Natural killer cell (primary cell): Measurements from ENCODE around the gene SIGLEC9. TPM values are rescaled to one million over a fixed set of nuclear protein-coding genes. Genes with fewer than 3 reads are reported as not detected.

ENCODE experiments used
- ATAC-seq, 3 donors: fragments of 150-1000 bp in 2 of 3; fragments of 200-7000 bp in 1 of 3; cut with Tn5 transposase; 1 replicate in 1 of 3; 2 replicates in 2 of 3; pipeline ENCODE4 v1.10.0; 2021; ENCODE audit warnings: mild to moderate bottlenecking in 2 of 3, moderate library complexity in 2 of 3
- DNase-seq, 2 donors: peaks; one replicate each; pipeline versions ENCODE4 v3.0.0 to v3.0.0-alpha.2; 2013 to 2021; ENCODE audit warnings: mixed read lengths in 1 of 2
- H3K27ac ChIP-seq: one replicate; pipeline ENCODE4 v1.5.1; 2013; ENCODE audit warnings: mild to moderate bottlenecking, low read length
- H3K27me3 ChIP-seq: one replicate; pipeline ENCODE4 v1.6.1; 2013; ENCODE audit warnings: low read length; ENCODE audit not compliant: control insufficient read depth, insufficient read depth
- H3K36me3 ChIP-seq: one replicate; pipeline ENCODE4 v1.6.1; 2013; ENCODE audit warnings: low read length; ENCODE audit not compliant: control insufficient read depth, insufficient read depth
- H3K4me1 ChIP-seq: one replicate; pipeline ENCODE4 v1.6.1; 2013; ENCODE audit warnings: low read length; ENCODE audit not compliant: control insufficient read depth, insufficient read depth
- H3K4me3 ChIP-seq: one replicate; pipeline ENCODE4 v1.5.1; 2013; ENCODE audit warnings: low read length
- H3K9me3 ChIP-seq: one replicate; pipeline ENCODE4 v1.6.1; 2013; ENCODE audit warnings: low read length; ENCODE audit not compliant: control insufficient read depth, insufficient read depth
- H3K27ac Mint-ChIP-seq, 2 donors: one replicate each; pipeline ENCODE4 v1.8.0; 2022; ENCODE audit warnings: mild to moderate bottlenecking in 2 of 2, mixed read lengths in 2 of 2, moderate library complexity in 1 of 2
- H3K27me3 Mint-ChIP-seq, 2 donors: one replicate each; pipeline ENCODE4 v1.8.0; 2022; ENCODE audit warnings: low read depth in 2 of 2, mixed read lengths in 2 of 2
- H3K36me3 Mint-ChIP-seq: one replicate; pipeline ENCODE4 v1.8.0; 2022; ENCODE audit warnings: mixed read lengths
- H3K4me1 Mint-ChIP-seq, 2 donors: one replicate each; pipeline ENCODE4 v1.8.0; 2022; ENCODE audit warnings: mixed read lengths in 2 of 2
- H3K4me3 Mint-ChIP-seq: one replicate; pipeline ENCODE4 v1.8.0; 2022; ENCODE audit warnings: mild to moderate bottlenecking, moderate library complexity, mixed read lengths
- H3K9me3 Mint-ChIP-seq, 2 donors: one replicate each; pipeline ENCODE4 v1.8.0; 2022; ENCODE audit warnings: mixed read lengths in 2 of 2
- CTCF ChIP-seq: fragments of 200-600 bp; IDR thresholded peaks from one replicate; pipeline ENCODE4 v1.8.0; 2022; ENCODE audit warnings: antibody characterized with exemption
- WGBS: methylation state at CpG from one replicate; pipeline ENCODE4 v1.1.7; 2013; ENCODE audit warnings: missing lambda C conversion rate; ENCODE audit not compliant: insufficient coverage; 5-methylcytosine and 5-hydroxymethylcytosine counted together
- intact Hi-C: fragments of 100-400 bp; cut with micrococcal nuclease; formaldehyde crosslinking; loops from one replicate; pipeline ENCODE4 v1.14.2; 2022
- total RNA-seq, 4 donors: library from RNA; stranded (reverse); fragments of 120-200 nt in 1 of 4; gene quantifications; one replicate each; pipeline versions ENCODE4 v1.2.3 to v1.2.4, GENCODE V29; 2013 to 2022

The SIGLEC9 gene
- total RNA-seq, 3 donors from 2014 or later (not counting 1 experiment from before 2014, with no cell fraction given): 13.0 to 15.3 (median 13.8) TPM

GRCh38 chr19:51121257-51121656, 3.4 kb upstream of the SIGLEC9 start:
- H3K36me3 Mint-ChIP-seq: no peaks in the 10 kb centered on the region
- Histone ChIP-seq H3K27me3 (no peaks in the 10 kb centered on the region), H3K4me1 (peaks cover 82% of the 10 kb centered on the region), H3K9me3 (no peaks in the 10 kb centered on the region), H3K27ac (no peak overlapping the region), H3K4me3 (no peak overlapping the region), H3K36me3 (no peaks in the 10 kb centered on the region)
- 90% methylated on average over 8 of the region's 8 CpGs for WGBS
- TF ChIP-seq CTCF: no peak
- H3K4me1 Mint-ChIP-seq: peaks cover 72 to 84% of the 10 kb centered on the region in 2 donors
- H3K27me3 Mint-ChIP-seq: no peaks in the 10 kb centered on the region
- no peak for ATAC-seq
- peak overlapping the region; percentile 60 to 96 for H3K27ac Mint-ChIP-seq
- H3K4me3 Mint-ChIP-seq: peak overlapping the region; percentile 38
- H3K9me3 Mint-ChIP-seq: no peaks in the 10 kb centered on the region
- no peak for DNase-seq
- intact Hi-C loops: loop anchor here (5.0 kb wide), 1 partner anchor 46 kb away; no protein-coding TSS in a partner anchor

DNA sequence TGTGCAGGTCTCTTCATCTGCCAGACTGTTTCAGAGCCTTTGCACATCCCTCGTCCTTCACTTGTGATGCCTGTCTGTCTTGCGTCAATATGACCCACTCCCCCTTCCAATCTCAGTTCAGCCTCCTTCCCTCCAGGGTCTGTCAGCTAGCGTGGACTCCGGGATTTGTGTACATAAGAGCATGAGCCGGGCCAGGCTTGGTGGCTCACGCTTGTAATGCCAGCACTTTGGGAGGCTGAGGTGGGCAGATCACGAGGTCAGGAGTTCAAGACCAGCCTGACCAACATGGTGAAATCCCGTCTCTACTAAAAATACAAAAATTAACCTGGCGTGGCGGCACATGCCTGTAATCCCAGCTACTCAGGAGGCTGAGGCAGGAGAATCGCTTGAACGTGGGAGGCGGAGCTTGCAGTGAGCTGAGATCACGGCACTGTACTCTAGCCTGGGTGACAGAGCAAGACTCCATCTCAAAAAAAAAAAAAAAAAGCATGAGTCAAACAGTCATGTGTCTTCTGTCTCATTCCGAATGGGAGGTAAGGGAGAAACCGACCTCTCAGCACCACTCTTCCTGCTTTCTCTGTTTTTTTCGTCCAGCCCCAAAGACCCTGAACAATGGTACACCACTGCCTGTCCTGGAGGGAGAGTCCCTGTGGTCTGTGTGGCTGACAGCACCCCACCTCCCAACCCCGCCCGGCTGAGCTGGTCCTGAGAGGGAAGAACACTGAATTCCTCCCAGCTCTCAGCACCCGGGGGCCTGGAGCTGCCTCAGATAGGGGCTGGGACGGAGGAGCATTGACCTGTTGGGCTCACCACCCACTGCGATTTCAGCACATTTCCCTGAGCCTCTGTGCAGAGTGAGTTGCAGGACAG, 2.4 kb upstream of the SIGLEC9 start:
- H3K4me1 Mint-ChIP-seq: peaks cover 71 to 84% of the 10 kb centered on the region in 2 donors
- no peaks in the 10 kb centered on the region for H3K27me3 Mint-ChIP-seq
- intact Hi-C loops: loop anchor here (5.0 kb wide), 1 partner anchor 45 kb away; no protein-coding TSS in a partner anchor
- TF ChIP-seq CTCF: no peak
- peak overlapping the region; percentile 91 for H3K27ac ChIP-seq
- H3K4me1 ChIP-seq: peaks cover 82% of the 10 kb centered on the region
- H3K36me3 ChIP-seq: no peaks in the 10 kb centered on the region
- peak overlapping the region; percentile 5 for H3K4me3 ChIP-seq
- H3K27ac Mint-ChIP-seq: peak overlapping the region; percentile 94 to 96
- no peaks in the 10 kb centered on the region for H3K27me3 ChIP-seq
- 66% methylated on average over 22 of the region's 22 CpGs for WGBS
- H3K9me3 ChIP-seq: no peaks in the 10 kb centered on the region
- ATAC-seq (peak; percentile 24 to 64 (median 35)), DNase-seq (peak in 1 of 2 donors; percentile 28)
- H3K9me3 Mint-ChIP-seq: no peaks in the 10 kb centered on the region
- no peaks in the 10 kb centered on the region for H3K36me3 Mint-ChIP-seq
- peak overlapping the region; percentile 87 for H3K4me3 Mint-ChIP-seq

DNA sequence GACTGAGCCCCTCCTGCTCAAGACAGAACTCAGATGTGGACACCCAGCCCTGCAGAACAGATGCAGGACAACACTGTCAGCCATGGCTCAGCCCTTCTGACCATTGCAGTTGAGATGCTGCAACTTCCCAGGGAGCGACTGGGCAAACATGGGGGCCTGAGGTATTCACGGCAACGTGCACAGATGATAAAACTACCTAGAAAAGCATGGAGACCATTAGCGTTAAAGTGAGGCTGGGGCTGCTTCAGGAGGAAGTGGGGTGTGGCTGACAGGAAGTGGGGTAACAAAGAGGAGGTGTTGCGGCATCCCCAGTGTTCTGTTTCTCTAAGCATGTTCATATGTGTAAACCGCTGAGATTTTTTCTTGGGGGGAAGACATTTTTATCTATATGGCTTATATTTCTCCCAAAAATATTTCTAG, 1.3 kb upstream of the SIGLEC9 start:
- H3K4me1 ChIP-seq: peaks cover 93% of the 10 kb centered on the region
- peak overlapping the region; percentile 19 for H3K4me3 ChIP-seq
- peak; percentile 58 to 88 (median 85) for ATAC-seq
- intact Hi-C loops: loop anchor here (5.0 kb wide), 1 partner anchor 44 kb away; no protein-coding TSS in a partner anchor
- peak overlapping the region; percentile 91 for H3K27ac ChIP-seq
- DNase-seq: peak; percentile 61 to 78
- Mint-ChIP-seq H3K27me3 (no peaks in the 10 kb centered on the region), H3K4me3 (peak overlapping the region; percentile 87), H3K36me3 (no peaks in the 10 kb centered on the region), H3K27ac (peak overlapping the region; percentile 94 to 96), H3K9me3 (no peaks in the 10 kb centered on the region), H3K4me1 (peaks cover 77 to 90% of the 10 kb centered on the region in 2 donors)
- WGBS: 10% methylated on average over 5 of the region's 6 CpGs
- H3K9me3 ChIP-seq: no peaks in the 10 kb centered on the region
- no peaks in the 10 kb centered on the region for H3K27me3 ChIP-seq
- TF ChIP-seq CTCF: no peak
- no peaks in the 10 kb centered on the region for H3K36me3 ChIP-seq
